ENCODE data around the gene HNRNPU.

- TF ChIP-seq POLR2A (IDR thresholded peaks at IDR 0.05), result no peak
- TF ChIP-seq, protein P1, sequence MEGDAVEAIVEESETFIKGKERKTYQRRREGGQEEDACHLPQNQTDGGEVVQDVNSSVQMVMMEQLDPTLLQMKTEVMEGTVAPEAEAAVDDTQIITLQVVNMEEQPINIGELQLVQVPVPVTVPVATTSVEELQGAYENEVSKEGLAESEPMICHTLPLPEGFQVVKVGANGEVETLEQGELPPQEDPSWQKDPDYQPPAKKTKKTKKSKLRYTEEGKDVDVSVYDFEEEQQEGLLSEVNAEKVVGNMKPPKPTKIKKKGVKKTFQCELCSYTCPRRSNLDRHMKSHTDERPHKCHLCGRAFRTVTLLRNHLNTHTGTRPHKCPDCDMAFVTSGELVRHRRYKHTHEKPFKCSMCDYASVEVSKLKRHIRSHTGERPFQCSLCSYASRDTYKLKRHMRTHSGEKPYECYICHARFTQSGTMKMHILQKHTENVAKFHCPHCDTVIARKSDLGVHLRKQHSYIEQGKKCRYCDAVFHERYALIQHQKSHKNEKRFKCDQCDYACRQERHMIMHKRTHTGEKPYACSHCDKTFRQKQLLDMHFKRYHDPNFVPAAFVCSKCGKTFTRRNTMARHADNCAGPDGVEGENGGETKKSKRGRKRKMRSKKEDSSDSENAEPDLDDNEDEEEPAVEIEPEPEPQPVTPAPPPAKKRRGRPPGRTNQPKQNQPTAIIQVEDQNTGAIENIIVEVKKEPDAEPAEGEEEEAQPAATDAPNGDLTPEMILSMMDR (IDR thresholded peaks at IDR 0.05), result no peak
Measured at GRCh38 chr1:244858357-244858756, 6.0 kb downstream of the HNRNPU start.
